IPS DF 6.9 (cell line): ENCODE measurements around the gene KCNG1.

Experiments used
- DNase-seq: peaks from one replicate; pipeline ENCODE4 v3.0.0-alpha.2; 2013; ENCODE audit warnings: low read depth, low spot score
- H3K27ac ChIP-seq: one replicate; pipeline ENCODE4 v1.5.1; 2013; ENCODE audit warnings: low read length, control low read depth
- H3K27me3 ChIP-seq: 2 replicates; pipeline ENCODE4 v1.6.1; 2013; ENCODE audit warnings: mild to moderate bottlenecking, low read length; ENCODE audit not compliant: control insufficient read depth, insufficient read depth
- H3K36me3 ChIP-seq: 2 replicates; pipeline ENCODE4 v1.6.1; 2013; ENCODE audit warnings: low read length; ENCODE audit not compliant: control insufficient read depth, insufficient read depth
- H3K4me1 ChIP-seq: 2 replicates; pipeline ENCODE4 v1.6.1; 2013; ENCODE audit warnings: low read length; ENCODE audit not compliant: control insufficient read depth, insufficient read depth
- H3K4me3 ChIP-seq: 2 replicates; pipeline ENCODE4 v1.5.1; 2013; ENCODE audit warnings: mild to moderate bottlenecking, low read length
- H3K9me3 ChIP-seq: 2 replicates; pipeline ENCODE4 v1.6.1; 2013; ENCODE audit warnings: low read length, inconsistent platforms; ENCODE audit not compliant: control insufficient read depth, insufficient read depth
- WGBS: extraction: QIAGEN DNeasy Blood & Tissue Kit; methylation state at CpG from one replicate; pipeline ENCODE4 v1.1.7; 2013; ENCODE audit warnings: mixed read lengths, missing lambda C conversion rate; ENCODE audit not compliant: insufficient read length, insufficient coverage; 5-methylcytosine and 5-hydroxymethylcytosine counted together

The KCNG1 gene

DNA sequence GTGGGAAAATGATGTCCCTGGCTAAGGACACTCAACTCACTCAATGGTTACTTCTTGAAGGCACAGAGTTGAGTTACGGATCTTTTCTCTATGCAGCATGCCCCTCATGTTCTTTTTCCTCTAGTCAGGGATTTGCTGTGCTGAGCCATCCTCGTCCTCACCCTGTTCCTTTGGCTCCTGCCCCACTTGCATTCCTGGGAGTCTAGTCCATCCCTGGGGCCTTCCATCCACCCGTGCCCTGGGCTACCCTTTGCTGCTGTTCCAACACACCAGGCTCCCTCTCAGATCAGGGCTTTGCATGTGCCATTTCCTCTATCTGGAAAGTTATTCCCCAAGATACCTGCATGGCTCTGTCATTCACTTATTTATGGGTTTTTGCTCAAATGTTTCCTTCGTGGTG lies 13.3 kb upstream of the KCNG1 start:
- DNase-seq = no peak
- Histone ChIP-seq H3K9me3 (no peaks in the 10 kb centered on the region), H3K4me3 (no peak overlapping the region), H3K27ac (no peak overlapping the region), H3K27me3 (no peaks in the 10 kb centered on the region), H3K36me3 (no peaks in the 10 kb centered on the region), H3K4me1 (no peaks in the 10 kb centered on the region)
- no CpG with 5 or more reads among the region's 4 CpGs for WGBS

DNA sequence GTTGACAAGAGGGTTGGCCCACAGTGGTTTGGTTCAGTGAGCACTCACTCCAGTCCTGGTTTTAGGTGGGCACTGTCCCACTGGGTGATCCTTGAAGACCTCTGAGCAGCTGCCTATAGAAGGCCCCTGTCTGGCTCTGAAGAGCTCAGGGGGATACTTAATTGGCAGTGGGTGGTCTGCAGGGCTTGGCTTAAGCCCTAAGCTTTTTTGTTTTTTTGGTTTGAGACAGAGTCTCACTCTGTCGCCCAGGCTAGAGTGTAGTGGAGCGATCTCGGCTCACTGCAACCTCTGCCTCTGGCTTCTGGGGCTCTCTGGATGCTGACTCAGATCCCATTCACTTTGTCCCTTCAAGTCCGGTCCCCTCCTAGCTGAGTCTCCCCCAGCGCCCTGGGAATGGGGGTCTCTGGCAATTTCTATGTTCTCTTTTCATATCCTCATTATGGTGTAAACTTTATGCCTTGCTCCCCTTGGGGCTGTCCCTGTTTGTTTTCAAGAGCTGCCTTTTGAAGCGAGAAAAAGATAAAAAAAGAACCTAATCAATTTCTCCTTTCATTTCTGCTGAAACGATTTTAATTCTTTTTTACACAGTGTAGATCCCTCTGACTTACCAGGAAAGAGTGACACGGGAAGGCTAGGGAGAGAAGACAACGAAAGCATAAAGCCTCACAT lies 12.2 kb upstream of the KCNG1 start:
- H3K36me3 ChIP-seq = no peaks in the 10 kb centered on the region
- no CpG with 5 or more reads among the region's 9 CpGs for WGBS
- H3K4me3 ChIP-seq = no peak overlapping the region
- H3K4me1 ChIP-seq = no peaks in the 10 kb centered on the region
- no peak for DNase-seq
- H3K27me3 ChIP-seq = no peaks in the 10 kb centered on the region
- H3K9me3 ChIP-seq = no peaks in the 10 kb centered on the region
- H3K27ac ChIP-seq = no peak overlapping the region

DNA sequence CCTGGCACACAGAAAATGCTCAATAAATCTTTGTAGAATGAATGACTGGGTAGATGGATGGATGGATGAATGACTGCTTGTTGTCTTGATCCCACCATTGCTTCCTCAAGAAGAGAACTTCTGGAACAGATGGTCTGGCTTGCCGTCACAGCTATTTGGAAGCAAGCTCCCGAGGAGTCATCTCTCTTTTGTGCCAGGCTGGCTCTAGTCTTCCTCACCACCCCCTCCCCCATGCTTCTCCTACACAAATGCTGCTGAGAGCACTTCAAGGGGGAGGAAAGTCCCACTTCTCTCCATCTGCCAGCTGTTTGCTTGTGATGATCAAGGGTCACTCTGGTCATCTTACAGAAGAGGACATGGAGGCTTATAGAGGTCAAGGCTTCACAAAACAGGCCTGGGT lies 11.6 kb upstream of the KCNG1 start:
- H3K27me3 ChIP-seq = no peaks in the 10 kb centered on the region
- no peaks in the 10 kb centered on the region for H3K4me1 ChIP-seq
- no peak overlapping the region for H3K27ac ChIP-seq
- no peaks in the 10 kb centered on the region for H3K9me3 ChIP-seq
- no peak overlapping the region for H3K4me3 ChIP-seq
- no CpG with 5 or more reads among the region's 2 CpGs for WGBS
- H3K36me3 ChIP-seq = no peaks in the 10 kb centered on the region
- no peak for DNase-seq

DNA sequence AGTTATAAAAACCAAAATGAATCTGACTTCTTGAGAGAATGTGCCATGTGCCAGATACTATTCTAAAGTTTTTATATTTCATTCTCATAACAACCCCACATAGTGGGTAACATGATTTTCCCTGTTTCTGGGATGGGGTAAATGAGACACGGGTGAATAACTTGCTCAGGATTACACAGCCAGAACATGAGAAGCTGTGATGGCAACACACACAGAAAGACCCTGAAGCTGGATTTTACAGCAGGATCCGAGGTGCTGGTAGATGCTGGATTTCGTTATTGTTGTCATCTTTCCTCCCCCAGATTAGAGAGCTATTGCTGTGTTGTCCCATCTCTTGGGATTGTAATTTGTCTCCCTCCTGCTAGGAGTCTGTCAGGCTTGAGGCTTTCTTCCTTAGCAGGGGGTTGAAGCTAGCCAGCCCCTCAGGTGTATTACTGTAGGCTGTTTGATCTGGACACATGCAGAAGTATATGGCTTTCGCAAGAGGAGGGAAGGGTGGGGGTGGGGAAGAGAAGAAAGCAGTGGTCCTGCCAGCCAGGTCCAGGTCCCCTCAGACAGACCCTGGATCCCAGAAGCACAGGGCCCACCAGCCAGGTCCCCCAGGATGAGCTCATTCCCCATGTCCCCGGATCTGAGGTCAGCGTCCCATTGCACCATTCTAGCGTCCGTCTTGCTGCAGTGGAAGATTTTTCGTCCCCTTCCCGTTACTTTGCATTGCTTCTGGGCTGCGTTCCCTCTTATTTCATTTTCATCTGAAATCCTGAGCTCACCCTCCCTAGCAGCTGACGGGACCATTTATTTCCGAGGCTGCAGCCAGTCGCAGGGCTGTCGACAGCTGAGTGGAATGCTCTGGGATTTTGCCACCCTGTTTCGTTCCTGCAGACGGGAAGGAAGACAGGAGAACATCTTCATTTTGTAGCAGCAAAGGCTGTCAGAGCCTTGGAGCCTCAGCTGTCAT lies 7.3 kb upstream of the KCNG1 start:
- no peaks in the 10 kb centered on the region for H3K36me3 ChIP-seq
- H3K4me1 ChIP-seq = no peaks in the 10 kb centered on the region; the same call in 1 of the 2 replicates
- H3K4me3 ChIP-seq = no peak overlapping the region
- WGBS = no CpG with 5 or more reads among the region's 17 CpGs
- no peak for DNase-seq
- H3K27me3 ChIP-seq = no peaks in the 10 kb centered on the region; the same call in 1 of the 2 replicates
- no peak overlapping the region for H3K27ac ChIP-seq
- H3K9me3 ChIP-seq = no peaks in the 10 kb centered on the region

DNA sequence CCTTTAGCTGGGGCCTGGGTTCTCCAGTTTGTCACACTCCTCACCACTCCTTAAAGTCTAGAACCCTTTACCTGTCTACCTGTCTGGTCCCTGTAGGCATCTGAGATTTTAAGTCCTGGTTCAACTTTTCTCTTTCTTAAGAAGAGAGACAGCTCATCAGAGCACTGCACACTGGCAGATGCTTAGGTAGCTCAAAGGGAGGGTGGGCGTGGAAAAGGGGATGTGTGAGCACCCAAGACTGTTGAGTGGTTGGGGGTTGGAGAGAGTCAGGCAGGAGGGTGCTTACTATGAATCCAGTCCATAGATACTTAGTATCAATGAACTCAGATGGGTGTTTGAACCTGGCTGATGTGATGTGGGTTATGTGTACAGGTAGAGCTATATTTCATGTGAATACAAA lies 6.6 kb upstream of the KCNG1 start:
- no CpG with 5 or more reads among the region's 1 CpG for WGBS
- DNase-seq = no peak
- Histone ChIP-seq H3K4me3 (no peak overlapping the region), H3K4me1 (no peaks in the 10 kb centered on the region; the same call in 1 of the 2 replicates), H3K9me3 (no peaks in the 10 kb centered on the region), H3K27ac (no peak overlapping the region), H3K36me3 (no peaks in the 10 kb centered on the region), H3K27me3 (peaks cover under 1% of the 10 kb centered on the region)

DNA sequence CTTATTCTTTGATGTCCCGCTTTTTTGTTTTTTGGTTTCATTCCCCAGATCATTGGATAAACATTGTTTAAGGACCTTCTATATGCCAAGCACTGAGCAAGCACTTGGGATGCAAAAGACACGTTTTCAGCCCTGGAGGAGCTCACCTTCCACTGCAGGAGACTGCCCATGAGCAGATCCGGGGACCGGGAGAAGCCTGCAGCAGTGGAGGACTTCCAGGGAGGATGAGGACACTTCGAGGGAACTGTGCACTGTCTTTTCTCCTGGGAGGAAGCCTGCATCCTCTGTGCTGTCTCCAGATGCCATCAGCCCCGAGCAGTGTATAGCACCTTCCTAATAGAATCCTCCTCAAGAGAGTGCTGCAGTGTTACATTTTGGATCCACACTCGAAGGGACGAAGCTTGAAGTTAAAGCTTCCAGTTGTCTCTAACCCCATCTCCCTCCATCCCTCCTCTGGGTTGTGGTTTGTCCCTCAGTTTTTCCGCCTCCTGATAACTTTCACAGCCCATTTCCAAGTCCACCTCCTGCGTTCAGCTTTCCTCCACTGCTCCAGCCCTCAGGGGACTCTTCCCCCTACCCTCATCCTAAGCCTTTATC lies 5.8 kb upstream of the KCNG1 start:
- Histone ChIP-seq H3K9me3 (no peaks in the 10 kb centered on the region), H3K4me3 (no peak overlapping the region), H3K36me3 (no peaks in the 10 kb centered on the region), H3K27ac (no peak overlapping the region), H3K4me1 (no peaks in the 10 kb centered on the region; the same call in 1 of the 2 replicates), H3K27me3 (peaks cover 8% of the 10 kb centered on the region)
- WGBS = no CpG with 5 or more reads among the region's 10 CpGs
- no peak for DNase-seq

DNA sequence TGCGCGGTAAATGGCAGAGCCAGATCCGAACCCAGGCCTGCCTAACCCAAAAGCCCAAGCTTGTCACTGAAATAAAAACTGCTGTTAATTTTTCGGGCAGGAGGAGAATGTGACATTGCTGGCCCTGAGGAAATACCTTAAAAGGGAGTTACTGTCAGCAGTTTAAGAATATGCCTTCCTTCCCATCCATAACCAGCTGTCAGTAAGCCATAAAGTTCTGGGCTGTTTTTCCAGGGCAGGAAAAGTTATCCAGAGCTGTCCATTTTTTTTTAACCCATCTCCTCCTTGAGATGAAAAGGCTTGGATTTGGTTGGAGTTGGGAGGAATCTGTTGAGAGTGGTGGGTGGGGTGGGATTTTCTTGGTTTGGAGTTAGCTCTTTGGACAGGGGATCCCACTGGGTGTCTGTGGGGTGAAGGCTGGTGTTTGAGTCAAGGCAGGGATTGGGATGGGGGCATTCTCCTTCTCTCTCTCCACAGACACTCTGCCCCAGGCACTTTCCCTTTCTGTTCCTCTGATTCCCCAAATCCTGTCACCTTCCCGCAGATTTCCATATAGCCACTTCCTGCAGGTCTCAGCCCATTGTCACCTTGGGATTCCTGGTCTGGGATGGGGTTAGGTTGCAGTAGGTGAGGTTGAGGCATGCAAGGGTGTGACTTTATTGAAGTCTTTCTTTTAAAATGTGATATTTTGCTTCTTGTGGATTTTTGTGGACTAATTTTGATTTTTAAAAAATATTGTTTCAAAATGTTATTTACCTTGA lies 4.3 kb upstream of the KCNG1 start:
- H3K9me3 ChIP-seq = no peaks in the 10 kb centered on the region
- H3K27ac ChIP-seq = no peak overlapping the region
- H3K27me3 ChIP-seq = peaks cover 13% of the 10 kb centered on the region
- H3K4me1 ChIP-seq = no peaks in the 10 kb centered on the region; the same call in 1 of the 2 replicates
- no peak overlapping the region for H3K4me3 ChIP-seq
- WGBS = no CpG with 5 or more reads among the region's 5 CpGs
- no peak for DNase-seq
- no peaks in the 10 kb centered on the region for H3K36me3 ChIP-seq

DNA sequence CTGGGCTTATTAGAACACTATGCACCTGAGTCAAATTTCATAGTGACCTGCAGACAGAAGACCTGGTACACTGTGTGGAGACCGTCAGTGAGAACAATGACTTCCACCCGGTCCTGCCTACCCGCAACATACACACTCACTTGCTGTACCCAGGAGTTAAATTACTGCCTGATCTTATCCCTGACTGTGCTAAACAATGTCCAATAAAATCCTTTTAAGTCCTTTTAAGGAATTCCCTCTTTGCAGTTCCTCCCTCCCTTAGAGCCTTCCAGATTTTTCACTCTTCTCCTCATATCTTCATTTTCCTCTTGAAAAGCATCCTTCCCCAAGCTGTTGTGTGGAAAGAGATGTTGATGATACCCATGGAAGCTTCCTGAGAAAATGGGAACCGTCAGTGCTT lies 3.4 kb upstream of the KCNG1 start:
- Histone ChIP-seq H3K27ac (no peak overlapping the region), H3K4me1 (peaks cover 2% of the 10 kb centered on the region), H3K4me3 (no peak overlapping the region), H3K9me3 (no peaks in the 10 kb centered on the region), H3K27me3 (peaks cover 17% of the 10 kb centered on the region), H3K36me3 (no peaks in the 10 kb centered on the region)
- DNase-seq = no peak
- WGBS = no CpG with 5 or more reads among the region's 4 CpGs

DNA sequence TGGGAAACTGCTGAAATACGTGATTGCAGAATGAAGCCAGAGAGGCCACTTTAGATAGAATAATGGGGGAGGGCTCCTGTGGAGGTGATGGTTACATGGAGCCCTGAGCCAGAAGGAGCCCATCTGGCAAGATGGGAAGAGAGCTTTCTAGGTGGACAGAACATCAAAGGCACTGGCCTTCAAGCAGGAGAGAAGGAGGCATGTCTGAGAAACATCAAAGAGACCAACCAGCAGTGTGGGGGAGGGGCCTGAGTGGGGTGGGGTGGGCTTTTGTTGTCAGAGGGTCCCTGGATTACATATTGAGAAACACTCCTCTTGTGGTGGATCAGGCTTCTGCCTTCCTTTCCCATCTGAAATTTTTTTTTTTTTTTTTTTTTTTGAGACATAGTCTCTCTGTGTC lies 1.9 kb upstream of the KCNG1 start:
- Histone ChIP-seq H3K9me3 (no peaks in the 10 kb centered on the region), H3K4me3 (no peak overlapping the region), H3K4me1 (peaks cover 10% of the 10 kb centered on the region), H3K27me3 (peaks cover 17% of the 10 kb centered on the region), H3K36me3 (no peaks in the 10 kb centered on the region), H3K27ac (no peak overlapping the region)
- WGBS = no CpG with 5 or more reads among the region's 1 CpG
- no peak for DNase-seq

DNA sequence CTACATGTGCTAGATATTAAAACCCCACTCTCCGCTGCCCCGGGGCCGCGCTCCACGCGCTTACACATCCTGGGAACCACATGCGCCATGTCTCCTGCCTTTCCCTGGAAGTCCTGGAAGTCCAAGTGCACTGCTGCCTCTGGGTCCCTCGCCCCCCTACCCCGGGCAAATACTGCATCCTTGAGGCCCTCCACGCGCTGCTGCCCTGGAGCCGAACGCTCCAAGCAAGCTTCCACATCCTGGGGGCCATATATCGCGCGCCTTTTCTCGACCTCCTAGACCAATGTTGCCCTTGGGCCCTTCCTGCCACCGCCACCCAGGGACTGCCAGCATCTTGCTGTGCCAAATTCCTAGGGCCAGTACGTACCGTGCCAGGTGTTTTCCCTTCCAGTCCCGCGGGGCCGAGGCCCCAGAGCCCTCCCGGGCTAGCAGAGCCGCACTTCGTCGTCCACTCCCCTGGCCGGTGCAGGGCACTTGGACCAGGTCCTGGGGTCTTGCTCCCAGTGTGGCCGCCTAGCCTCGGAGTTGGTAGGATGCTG lies 779 bp upstream of the KCNG1 start:
- WGBS = no CpG with 5 or more reads among the region's 30 CpGs
- Histone ChIP-seq H3K9me3 (no peaks in the 10 kb centered on the region), H3K4me1 (peaks cover 10% of the 10 kb centered on the region; the same call in 1 of the 2 replicates), H3K36me3 (no peaks in the 10 kb centered on the region), H3K27me3 (peaks cover 17% of the 10 kb centered on the region), H3K4me3 (peak overlapping the region; percentile 59; the same call in 1 of the 2 replicates), H3K27ac (no peak overlapping the region)
- DNase-seq = no peak
